ENCODE measurements around the gene PRLR. TPM values are rescaled to one million over a fixed set of nuclear protein-coding genes. Genes with fewer than 3 reads are reported as not detected.

PRLR gene
- total and polyA plus RNA-seq, 2 experiments from 2014 or later: 0.31 to 2.2 TPM

DNA sequence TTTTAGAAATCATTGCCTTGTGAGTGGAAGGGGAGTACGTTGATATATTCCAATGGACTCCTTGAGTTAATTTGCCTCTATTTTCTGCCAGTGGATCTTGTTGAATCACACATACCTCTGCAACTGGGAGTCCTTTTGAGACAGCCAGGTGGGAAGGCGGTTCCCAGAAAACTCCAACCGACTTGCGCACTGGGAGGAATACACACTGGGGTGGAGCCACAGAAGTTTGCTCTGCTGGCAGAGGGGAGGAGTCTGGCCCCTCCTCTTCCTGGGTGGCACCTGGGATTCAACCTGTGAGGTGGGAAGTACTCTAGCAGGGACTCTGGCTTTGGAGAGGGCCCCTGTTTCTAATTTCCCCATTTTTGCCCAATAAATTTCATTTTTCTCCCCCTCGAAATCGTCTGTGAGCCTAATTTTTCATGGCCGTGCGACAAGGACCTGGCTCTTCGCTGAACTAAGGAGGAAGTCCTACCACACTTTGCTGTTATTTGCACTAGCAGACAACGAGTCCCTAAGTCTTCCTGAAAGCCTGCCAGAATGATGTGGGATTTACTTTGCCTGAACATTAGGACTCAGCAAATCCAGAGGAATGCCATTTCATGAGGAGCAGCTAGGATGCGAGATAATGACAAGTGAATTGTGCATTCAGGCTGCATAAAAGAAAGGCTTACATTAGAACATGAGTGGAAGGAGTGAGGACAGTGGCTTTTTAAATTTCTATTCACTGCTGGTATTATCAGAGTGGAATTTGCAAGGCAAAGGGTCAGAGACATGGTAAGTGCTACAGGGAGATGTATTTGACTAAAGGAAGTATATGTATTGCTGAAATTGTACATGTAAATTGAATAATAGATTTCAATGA, 67.2 kb downstream of the PRLR start (continued):
- TF ChIP-seq, protein P1, sequence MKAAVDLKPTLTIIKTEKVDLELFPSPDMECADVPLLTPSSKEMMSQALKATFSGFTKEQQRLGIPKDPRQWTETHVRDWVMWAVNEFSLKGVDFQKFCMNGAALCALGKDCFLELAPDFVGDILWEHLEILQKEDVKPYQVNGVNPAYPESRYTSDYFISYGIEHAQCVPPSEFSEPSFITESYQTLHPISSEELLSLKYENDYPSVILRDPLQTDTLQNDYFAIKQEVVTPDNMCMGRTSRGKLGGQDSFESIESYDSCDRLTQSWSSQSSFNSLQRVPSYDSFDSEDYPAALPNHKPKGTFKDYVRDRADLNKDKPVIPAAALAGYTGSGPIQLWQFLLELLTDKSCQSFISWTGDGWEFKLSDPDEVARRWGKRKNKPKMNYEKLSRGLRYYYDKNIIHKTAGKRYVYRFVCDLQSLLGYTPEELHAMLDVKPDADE (IDR thresholded peaks at IDR 0.05): no peak
- TF ChIP-seq POLR2AphosphoS5 (IDR thresholded peaks at IDR 0.05; ENCODE audit: low read depth) (no peak), JUNB (IDR thresholded peaks at IDR 0.05; ENCODE audit: unreplicated experiment) (no peak)
- TF ChIP-seq, protein P2, sequence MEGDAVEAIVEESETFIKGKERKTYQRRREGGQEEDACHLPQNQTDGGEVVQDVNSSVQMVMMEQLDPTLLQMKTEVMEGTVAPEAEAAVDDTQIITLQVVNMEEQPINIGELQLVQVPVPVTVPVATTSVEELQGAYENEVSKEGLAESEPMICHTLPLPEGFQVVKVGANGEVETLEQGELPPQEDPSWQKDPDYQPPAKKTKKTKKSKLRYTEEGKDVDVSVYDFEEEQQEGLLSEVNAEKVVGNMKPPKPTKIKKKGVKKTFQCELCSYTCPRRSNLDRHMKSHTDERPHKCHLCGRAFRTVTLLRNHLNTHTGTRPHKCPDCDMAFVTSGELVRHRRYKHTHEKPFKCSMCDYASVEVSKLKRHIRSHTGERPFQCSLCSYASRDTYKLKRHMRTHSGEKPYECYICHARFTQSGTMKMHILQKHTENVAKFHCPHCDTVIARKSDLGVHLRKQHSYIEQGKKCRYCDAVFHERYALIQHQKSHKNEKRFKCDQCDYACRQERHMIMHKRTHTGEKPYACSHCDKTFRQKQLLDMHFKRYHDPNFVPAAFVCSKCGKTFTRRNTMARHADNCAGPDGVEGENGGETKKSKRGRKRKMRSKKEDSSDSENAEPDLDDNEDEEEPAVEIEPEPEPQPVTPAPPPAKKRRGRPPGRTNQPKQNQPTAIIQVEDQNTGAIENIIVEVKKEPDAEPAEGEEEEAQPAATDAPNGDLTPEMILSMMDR (conservative IDR thresholded peaks at IDR 0.05; ENCODE audit: low read depth in 2 of 2): no peak

DNA sequence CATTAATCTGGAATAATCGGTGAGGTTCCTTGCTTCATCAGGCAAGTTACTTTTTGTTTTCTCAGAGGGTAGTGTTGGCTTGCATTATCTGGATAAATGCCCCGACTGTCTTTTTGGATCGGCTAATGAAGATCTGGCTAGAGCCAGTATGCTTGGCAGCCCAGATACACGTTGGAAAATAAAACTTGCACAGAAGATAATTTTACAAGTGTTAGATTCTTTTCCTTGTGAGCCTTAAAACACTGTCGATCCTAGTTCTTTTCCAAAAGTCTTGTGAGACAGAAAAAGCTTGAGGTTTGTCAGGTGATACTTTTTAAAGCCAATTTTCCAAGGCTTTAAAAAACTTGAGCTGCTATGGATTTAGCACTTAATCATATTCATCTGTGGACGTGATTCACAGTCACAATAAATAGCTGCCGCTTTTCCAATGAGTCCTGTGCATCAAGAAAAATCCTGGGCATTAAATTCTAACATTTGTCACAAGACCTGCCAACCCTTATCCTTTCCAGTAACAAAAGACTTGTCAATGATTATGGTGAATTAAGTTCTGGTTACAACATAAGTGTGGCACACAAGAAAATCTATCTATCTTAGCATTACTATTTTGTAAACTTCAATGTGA, 68.5 kb downstream of the PRLR start:
- peaks cover 6% of the 10 kb centered on the region; the same call in 2 of the 3 replicates for H3K4me1 Mint-ChIP-seq
- H3K36me3 ChIP-seq (ENCODE audit: insufficient read depth): no peaks in the 10 kb centered on the region
- H3K4me1 ChIP-seq (ENCODE audit: insufficient read depth): no peaks in the 10 kb centered on the region
- H3K27me3 Mint-ChIP-seq (ENCODE audit: insufficient read depth, low read depth, poor library complexity): no peaks in the 10 kb centered on the region
- H3K9me3 Mint-ChIP-seq: no peaks in the 10 kb centered on the region
- H3K79me2 ChIP-seq (replicated peaks; ENCODE audit: insufficient read depth): no peaks in the 10 kb centered on the region
- no peaks in the 10 kb centered on the region for H3K27me3 ChIP-seq (ENCODE audit: insufficient read depth)
- H3K36me3 Mint-ChIP-seq (ENCODE audit: low read depth): no peaks in the 10 kb centered on the region
- H3F3A ChIP-seq (replicated peaks; ENCODE audit: low read depth): no peaks in the 10 kb centered on the region
- ATAC-seq: no peak
- no peak for TF ChIP-seq CREB1 (CRISPR knock-in tag; IDR thresholded peaks at IDR 0.05; ENCODE audit: low read depth)
- TF ChIP-seq, protein P2 (conservative IDR thresholded peaks at IDR 0.05; ENCODE audit: low read depth in 2 of 2): no peak
- TF ChIP-seq POLR2AphosphoS5 (IDR thresholded peaks at IDR 0.05; ENCODE audit: low read depth): no peak
- no peak for TF ChIP-seq EZH2 (IDR thresholded peaks at IDR 0.05; ENCODE audit: low read depth, unreplicated experiment)
- TF ChIP-seq, protein P3, sequence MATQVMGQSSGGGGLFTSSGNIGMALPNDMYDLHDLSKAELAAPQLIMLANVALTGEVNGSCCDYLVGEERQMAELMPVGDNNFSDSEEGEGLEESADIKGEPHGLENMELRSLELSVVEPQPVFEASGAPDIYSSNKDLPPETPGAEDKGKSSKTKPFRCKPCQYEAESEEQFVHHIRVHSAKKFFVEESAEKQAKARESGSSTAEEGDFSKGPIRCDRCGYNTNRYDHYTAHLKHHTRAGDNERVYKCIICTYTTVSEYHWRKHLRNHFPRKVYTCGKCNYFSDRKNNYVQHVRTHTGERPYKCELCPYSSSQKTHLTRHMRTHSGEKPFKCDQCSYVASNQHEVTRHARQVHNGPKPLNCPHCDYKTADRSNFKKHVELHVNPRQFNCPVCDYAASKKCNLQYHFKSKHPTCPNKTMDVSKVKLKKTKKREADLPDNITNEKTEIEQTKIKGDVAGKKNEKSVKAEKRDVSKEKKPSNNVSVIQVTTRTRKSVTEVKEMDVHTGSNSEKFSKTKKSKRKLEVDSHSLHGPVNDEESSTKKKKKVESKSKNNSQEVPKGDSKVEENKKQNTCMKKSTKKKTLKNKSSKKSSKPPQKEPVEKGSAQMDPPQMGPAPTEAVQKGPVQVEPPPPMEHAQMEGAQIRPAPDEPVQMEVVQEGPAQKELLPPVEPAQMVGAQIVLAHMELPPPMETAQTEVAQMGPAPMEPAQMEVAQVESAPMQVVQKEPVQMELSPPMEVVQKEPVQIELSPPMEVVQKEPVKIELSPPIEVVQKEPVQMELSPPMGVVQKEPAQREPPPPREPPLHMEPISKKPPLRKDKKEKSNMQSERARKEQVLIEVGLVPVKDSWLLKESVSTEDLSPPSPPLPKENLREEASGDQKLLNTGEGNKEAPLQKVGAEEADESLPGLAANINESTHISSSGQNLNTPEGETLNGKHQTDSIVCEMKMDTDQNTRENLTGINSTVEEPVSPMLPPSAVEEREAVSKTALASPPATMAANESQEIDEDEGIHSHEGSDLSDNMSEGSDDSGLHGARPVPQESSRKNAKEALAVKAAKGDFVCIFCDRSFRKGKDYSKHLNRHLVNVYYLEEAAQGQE (IDR thresholded peaks at IDR 0.05; ENCODE audit: unreplicated experiment): no peak
- H3K4me3 Mint-ChIP-seq: no peak overlapping the region
- no peak overlapping the region for H3K27ac ChIP-seq (ENCODE audit: low read depth)
- no peak overlapping the region for H3K4me3 ChIP-seq
- H3K9me2 ChIP-seq (ENCODE audit: insufficient read depth): peaks cover 10% of the 10 kb centered on the region; the same call in 1 of the 2 replicates
- H3K4me2 ChIP-seq: no peak overlapping the region
- H2AFZ ChIP-seq: no peak overlapping the region
- DNase-seq (ENCODE audit: low spot score): no peak
- no peaks in the 10 kb centered on the region for H4K20me1 ChIP-seq (replicated peaks; ENCODE audit: insufficient read depth)
- no peak overlapping the region for H3K27ac Mint-ChIP-seq
